ENCODE data around the gene PLEKHA5. TPM values are rescaled to one million over a fixed set of nuclear protein-coding genes. Genes with fewer than 3 reads are reported as not detected.

The PLEKHA5 gene
- polyA plus RNA-seq, 3 donors, result 0.35 to 0.79 (median 0.41) TPM

- Mint-ChIP-seq H3K4me1 (peaks cover 45% of the 10 kb centered on the region), H3K27me3 (ENCODE audit: low read depth in 3 of 3) (no peaks in the 10 kb centered on the region), H3K27ac (peak overlapping the region in 5 of 7 donors; percentile 53 to 75 (median 68)), H3K9me3 (peaks cover 5 to 13% (median 7%) of the 10 kb centered on the region in 7 donors), H3K36me3 (no peaks in the 10 kb centered on the region), H3K4me3 (peak overlapping the region in 1 of 2 donors; percentile 6)
- Histone ChIP-seq H4K20me1 (ENCODE audit: insufficient read depth, low read length) (no peaks in the 10 kb centered on the region), H3K9ac (ENCODE audit: insufficient read depth, low read length, poor library complexity, severe bottlenecking) (no peak overlapping the region), H3K36me3 (replicated peaks in 1 of 2; ENCODE audit: control insufficient read depth in 1 of 2, insufficient read depth in 2 of 2, low read length in 2 of 2) (no peaks in the 10 kb centered on the region), H3K27ac (ENCODE audit: low read depth in 1 of 2, low read length in 2 of 2) (peak overlapping the region in 1 of 2 donors; percentile 64), H3K79me2 (ENCODE audit: insufficient read depth, low read length) (no peaks in the 10 kb centered on the region), H2AFZ (ENCODE audit: insufficient read depth, low read depth, low read length, poor library complexity, severe bottlenecking) (peak overlapping the region; percentile 76), H3K27me3 (ENCODE audit: control insufficient read depth in 2 of 2, insufficient read depth in 2 of 2, low read length in 2 of 2) (no peaks in the 10 kb centered on the region), H3K9me3 (replicated peaks in 1 of 2; ENCODE audit: control insufficient read depth in 1 of 2, insufficient read depth in 1 of 2, low read length in 2 of 2) (peaks cover 0 to 13% of the 10 kb centered on the region in 2 donors), H3K4me3 (replicated peaks in 1 of 3; ENCODE audit: low read depth in 2 of 3, low read length in 3 of 3) (peak overlapping the region in 2 of 3 experiments; percentile 9 to 13), H3K4me1 (ENCODE audit: control insufficient read depth in 1 of 2, insufficient read depth in 2 of 2, low read length in 2 of 2) (peaks cover 25 to 37% of the 10 kb centered on the region in 2 donors), H3K4me2 (replicated peaks; ENCODE audit: extremely low read depth, low read length, poor library complexity, severe bottlenecking) (peak overlapping the region; percentile 19)
- intact Hi-C loops (cut with micrococcal nuclease), result loop anchor here in 1 of 2 donors (5.0 kb wide), 1 partner anchor 37 kb away; no protein-coding TSS in a partner anchor
- WGBS (ENCODE audit: insufficient coverage), result 0% methylated on average over 1 of the region's 3 CpGs
- TF ChIP-seq CTCF (IDR thresholded peaks at IDR 0.05), result no peak
- DNase-seq, result peak in 2 of 3 donors; percentile 7 to 19
Measured at GRCh38 chr12:19234171-19234704, 104.7 kb downstream of the PLEKHA5 start.

GRCh38 chr12:19234981-19235871 is 105.7 kb downstream of the PLEKHA5 start:
- peak overlapping the region; percentile 21 for H2AFZ ChIP-seq (ENCODE audit: insufficient read depth, low read depth, low read length, poor library complexity, severe bottlenecking)
- H3K4me3 ChIP-seq (replicated peaks in 1 of 3; ENCODE audit: low read depth in 2 of 3, low read length in 3 of 3), result no peak overlapping the region
- no peak overlapping the region for H3K9ac ChIP-seq (ENCODE audit: insufficient read depth, low read length, poor library complexity, severe bottlenecking)
- H3K9me3 ChIP-seq (replicated peaks in 1 of 2; ENCODE audit: control insufficient read depth in 1 of 2, insufficient read depth in 1 of 2, low read length in 2 of 2), result peaks cover 0 to 6% of the 10 kb centered on the region in 2 donors
- H3K27me3 Mint-ChIP-seq (ENCODE audit: low read depth in 3 of 3), result no peaks in the 10 kb centered on the region
- no peaks in the 10 kb centered on the region for H3K27me3 ChIP-seq (ENCODE audit: control insufficient read depth in 2 of 2, insufficient read depth in 2 of 2, low read length in 2 of 2)
- no peaks in the 10 kb centered on the region for H3K36me3 Mint-ChIP-seq
- H4K20me1 ChIP-seq (ENCODE audit: insufficient read depth, low read length), result no peaks in the 10 kb centered on the region
- WGBS (ENCODE audit: insufficient coverage), result 0% methylated on average over 1 of the region's 2 CpGs
- H3K4me1 Mint-ChIP-seq, result peaks cover 47% of the 10 kb centered on the region
- peak overlapping the region in 1 of 2 donors; percentile 64 for H3K27ac ChIP-seq (ENCODE audit: low read depth in 1 of 2, low read length in 2 of 2)
- no peak overlapping the region for H3K4me2 ChIP-seq (replicated peaks; ENCODE audit: extremely low read depth, low read length, poor library complexity, severe bottlenecking)
- peaks cover 26 to 39% of the 10 kb centered on the region in 2 donors for H3K4me1 ChIP-seq (ENCODE audit: control insufficient read depth in 1 of 2, insufficient read depth in 2 of 2, low read length in 2 of 2)
- DNase-seq, result no peak
- intact Hi-C loops (cut with micrococcal nuclease), result loop anchor here in 1 of 2 donors (5.0 kb wide), 1 partner anchor 38 kb away; no protein-coding TSS in a partner anchor
- H3K4me3 Mint-ChIP-seq, result no peak overlapping the region
- peak overlapping the region; percentile 41 to 88 (median 77) for H3K27ac Mint-ChIP-seq
- no peaks in the 10 kb centered on the region for H3K36me3 ChIP-seq (replicated peaks in 1 of 2; ENCODE audit: control insufficient read depth in 1 of 2, insufficient read depth in 2 of 2, low read length in 2 of 2)
- H3K9me3 Mint-ChIP-seq, result peaks cover 0 to 4% (median 3%) of the 10 kb centered on the region in 7 donors
- H3K79me2 ChIP-seq (ENCODE audit: insufficient read depth, low read length), result no peaks in the 10 kb centered on the region
- TF ChIP-seq CTCF (IDR thresholded peaks at IDR 0.05), result no peak
